NCI-H2081 (cell line): ENCODE data around the gene ARID1B.

ENCODE experiments used
- DNase-seq, 2 experiments: peaks; one replicate each; lab custom pipeline; 2025; lab: John Stamatoyannopoulos, UW

Gene ARID1B

GRCh38 chr6:157246771-157247484, 469.8 kb downstream of the ARID1B start:
- DNase-seq = no peak

DNA sequence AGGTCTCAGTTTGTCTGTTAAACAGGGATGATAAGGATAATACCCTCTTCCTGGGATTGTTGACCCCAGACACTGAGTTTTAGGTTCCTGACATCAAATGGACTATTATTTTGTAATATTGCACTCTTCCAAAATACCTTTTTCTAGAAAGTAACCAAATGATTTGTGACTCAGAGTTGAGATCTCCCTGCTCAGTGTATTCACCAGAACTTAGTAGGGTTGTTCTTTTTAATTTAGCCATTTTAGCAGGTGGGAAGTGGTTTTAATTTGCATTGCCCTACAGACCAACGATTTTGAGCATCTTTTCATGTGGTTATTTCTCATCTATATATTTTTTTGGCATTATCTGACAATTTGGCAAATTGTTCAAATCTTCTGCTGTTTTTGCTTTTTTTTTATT, 471.1 kb downstream of the ARID1B start:
- DNase-seq = no peak

GRCh38 chr6:157249826-157250225, 472.6 kb downstream of the ARID1B start:
- peak in 1 of 2 experiments; percentile 10 for DNase-seq

- DNase-seq = no peak
Measured at GRCh38 chr6:157251586-157252247, 474.5 kb downstream of the ARID1B start.

- no peak for DNase-seq
Measured at GRCh38 chr6:157253017-157253416, 475.8 kb downstream of the ARID1B start.

DNA sequence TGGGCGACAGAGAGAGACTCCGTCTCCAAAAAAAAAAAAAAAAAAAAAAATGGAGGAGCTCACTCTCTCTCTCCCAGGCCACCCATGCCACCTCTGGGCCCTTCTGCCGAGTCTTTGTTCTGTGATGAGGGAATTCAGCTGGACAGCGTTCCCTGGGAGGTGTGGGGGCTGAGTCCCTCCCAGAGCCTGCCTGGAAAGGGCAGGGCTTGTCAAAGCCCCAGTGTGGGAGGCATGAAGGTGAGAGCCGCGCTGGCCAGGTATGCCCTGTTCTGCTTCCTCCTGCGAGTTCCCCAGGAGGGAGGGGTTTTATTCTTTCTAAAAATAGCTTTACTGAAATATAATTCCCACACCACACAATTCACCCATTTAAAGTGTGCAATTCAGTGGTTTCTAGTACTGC, 476.5 kb downstream of the ARID1B start:
- DNase-seq = no peak

- no peak for DNase-seq
Measured at GRCh38 chr6:157254538-157254937, 477.4 kb downstream of the ARID1B start.

- no peak for DNase-seq
Measured at GRCh38 chr6:157255079-157255478, 477.9 kb downstream of the ARID1B start.

DNA sequence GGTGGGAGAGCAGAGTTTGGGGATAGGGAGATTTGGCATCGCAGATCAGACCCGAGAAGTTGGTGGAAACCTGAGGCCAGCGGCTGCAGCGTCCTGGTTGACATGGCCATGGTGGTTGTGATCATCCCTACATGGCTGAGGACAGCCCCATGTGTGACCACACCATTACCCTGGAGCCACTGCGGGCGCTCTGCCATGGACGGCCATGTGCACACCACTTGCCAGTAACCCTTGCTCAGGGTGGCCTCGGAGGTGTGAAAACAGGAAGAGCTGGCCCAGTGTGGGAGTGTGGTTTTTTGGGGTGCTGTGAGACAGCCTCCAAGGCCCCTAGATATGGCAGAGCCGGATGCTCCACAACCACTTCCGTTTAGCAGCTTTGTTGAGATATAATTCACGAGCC, 481.7 kb downstream of the ARID1B start:
- DNase-seq = no peak

DNA sequence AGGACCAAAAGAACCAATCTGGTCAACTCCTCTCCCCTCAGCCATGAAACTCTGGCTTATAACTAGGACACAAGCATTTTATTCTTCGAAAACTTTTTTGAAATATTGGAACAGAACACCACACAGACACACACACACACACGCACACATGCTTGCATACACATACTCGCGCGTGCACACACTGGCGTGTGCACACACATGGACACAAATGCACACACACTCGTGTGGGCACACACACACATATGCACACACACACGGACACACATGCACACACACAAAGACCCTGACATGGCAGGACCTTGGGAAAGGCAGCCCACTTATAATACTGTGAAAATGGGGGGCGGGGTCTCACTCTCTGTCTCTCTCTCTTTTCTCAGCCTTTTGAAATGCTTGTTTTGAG, 482.3 kb downstream of the ARID1B start:
- DNase-seq = no peak
